Endothelial cell of umbilical vein (primary cell): ENCODE results near the gene FANCC.

Experiments
- CTCF ChIP-seq, 2 donors: IDR thresholded peaks; 1 replicate in 1 of 2; 2 replicates in 1 of 2; pipeline ENCODE4 v1.5.1; 2011; ENCODE audit warnings: low read length in 2 of 2, mild to moderate bottlenecking in 2 of 2, moderate library complexity in 2 of 2, control low read depth in 1 of 2, inconsistent platforms in 1 of 2, low read depth in 1 of 2; ENCODE audit not compliant: insufficient read depth in 1 of 2; ENCODE audit errors: extremely low read depth in 1 of 2
- EZH2 ChIP-seq: IDR thresholded peaks from 2 replicates; pipeline ENCODE4 v1.6.1; 2012; ENCODE audit warnings: borderline replicate concordance, low read depth, mild to moderate bottlenecking, moderate library complexity, low read length, inconsistent platforms; ENCODE audit not compliant: severe bottlenecking
- FOS ChIP-seq: IDR thresholded peaks from 2 replicates; pipeline ENCODE4 v1.6.1; 2011; ENCODE audit warnings: mild to moderate bottlenecking, low read length, moderate library complexity, borderline replicate concordance; ENCODE audit not compliant: insufficient read depth
- GATA2 ChIP-seq: IDR thresholded peaks from 2 replicates; pipeline ENCODE4 v1.7.0; 2011; ENCODE audit warnings: low read depth, mild to moderate bottlenecking, moderate library complexity, mixed read lengths, low read length; ENCODE audit not compliant: insufficient read length, insufficient read depth
- JUN ChIP-seq: IDR thresholded peaks from 2 replicates; pipeline ENCODE4 v1.6.1; 2011; ENCODE audit warnings: borderline replicate concordance, low read depth; ENCODE audit not compliant: insufficient read length, insufficient read depth
- MAX ChIP-seq: IDR thresholded peaks from 2 replicates; pipeline ENCODE4 v1.6.1; 2011; ENCODE audit not compliant: insufficient read depth, insufficient read length
- MYC ChIP-seq: IDR thresholded peaks from one replicate; pipeline ENCODE4 v1.6.1; 2011; ENCODE audit warnings: mild to moderate bottlenecking, low read depth, low read length
- POLR2A ChIP-seq: IDR thresholded peaks from 2 replicates; pipeline ENCODE4 v1.6.1; 2012; ENCODE audit warnings: low read depth, mild to moderate bottlenecking, control low read depth, low read length
- POLR2AphosphoS5 ChIP-seq: IDR thresholded peaks from 2 replicates; pipeline ENCODE4 v1.6.1; 2012; ENCODE audit warnings: low read depth, mild to moderate bottlenecking, control low read depth, low read length, moderate library complexity; ENCODE audit not compliant: insufficient read depth

GRCh38 chr9:95315108-95315746 is 2.3 kb downstream of the FANCC start:
- TF ChIP-seq CTCF (IDR thresholded peaks at IDR 0.05; ENCODE audit: extremely low read depth in 1 of 2, insufficient read depth in 1 of 2, low read depth in 1 of 2, low read length in 2 of 2) (no peak), POLR2A (no peak), MYC (no peak), JUN (no peak), POLR2AphosphoS5 (no peak), EZH2 (no peak), GATA2 (no peak), MAX (no peak), FOS (no peak)
